NT2/D1 (cell line): Measurements from ENCODE around the gene WNT1.

Source experiments
- DNase-seq: peaks from one replicate; pipeline ENCODE4 v3.0.0-alpha.2; 2011; ENCODE audit warnings: low read depth, low spot score
- H3K27me3 ChIP-seq: 2 replicates; pipeline ENCODE4 v1.6.0; 2011; ENCODE audit warnings: mild to moderate bottlenecking; ENCODE audit not compliant: insufficient read length, insufficient read depth
- H3K36me3 ChIP-seq: 2 replicates; pipeline ENCODE4 v1.6.1; 2011; ENCODE audit warnings: mild to moderate bottlenecking, low read length, mixed read lengths; ENCODE audit not compliant: insufficient read depth, insufficient read length
- H3K4me1 ChIP-seq: 2 replicates; pipeline ENCODE4 v1.5.1; 2011; ENCODE audit not compliant: insufficient read depth, insufficient read length
- H3K4me3 ChIP-seq: 2 replicates; pipeline ENCODE4 v1.5.1; 2011; ENCODE audit warnings: low read depth; ENCODE audit not compliant: insufficient read length
- H3K9ac ChIP-seq: 2 replicates; pipeline ENCODE4 v1.6.0; 2011; ENCODE audit warnings: low read depth; ENCODE audit not compliant: insufficient read length
- H3K9me3 ChIP-seq: 2 replicates; pipeline ENCODE4 v1.5.1; 2011; ENCODE audit warnings: mild to moderate bottlenecking, low read length; ENCODE audit not compliant: insufficient read depth
- SUZ12 ChIP-seq: IDR thresholded peaks from 2 replicates; pipeline ENCODE4 v1.6.1; 2011; ENCODE audit not compliant: insufficient read length, insufficient read depth; ENCODE audit errors: extremely low read depth
- YY1 ChIP-seq: IDR thresholded peaks from 2 replicates; pipeline ENCODE4 v1.6.1; 2011; ENCODE audit not compliant: insufficient read length, insufficient read depth
- ZNF274 ChIP-seq: IDR thresholded peaks from 2 replicates; pipeline ENCODE4 v1.6.1; 2011; ENCODE audit warnings: mild to moderate bottlenecking, low read depth, low read length

WNT1 gene

GRCh38 chr12:49013428-49013827 lies 35.3 kb downstream of the WNT1 start:
- no peak overlapping the region for H3K9ac ChIP-seq
- peaks cover 13% of the 10 kb centered on the region for H3K36me3 ChIP-seq
- H3K9me3 ChIP-seq = no peaks in the 10 kb centered on the region
- DNase-seq = no peak
- TF ChIP-seq SUZ12 (no peak), ZNF274 (no peak), YY1 (no peak)
- H3K4me1 ChIP-seq = peaks cover 3% of the 10 kb centered on the region
- H3K4me3 ChIP-seq = no peak overlapping the region
- no peaks in the 10 kb centered on the region for H3K27me3 ChIP-seq

- H3K27me3 ChIP-seq = no peaks in the 10 kb centered on the region
- no peaks in the 10 kb centered on the region for H3K9me3 ChIP-seq
- no peak for TF ChIP-seq ZNF274
- no peak for TF ChIP-seq YY1
- no peak for TF ChIP-seq SUZ12
- no peak for DNase-seq
- H3K4me1 ChIP-seq = no peaks in the 10 kb centered on the region
- H3K4me3 ChIP-seq = no peak overlapping the region
- H3K36me3 ChIP-seq = peaks cover 13% of the 10 kb centered on the region
- no peak overlapping the region for H3K9ac ChIP-seq
These were observed 36.4 kb downstream of the WNT1 start for GRCh38 chr12:49014547-49014946.

- no peak overlapping the region for H3K9ac ChIP-seq
- H3K4me3 ChIP-seq = no peak overlapping the region
- H3K9me3 ChIP-seq = no peaks in the 10 kb centered on the region
- H3K4me1 ChIP-seq = no peaks in the 10 kb centered on the region
- H3K27me3 ChIP-seq = no peaks in the 10 kb centered on the region
- DNase-seq = no peak
- no peak for TF ChIP-seq YY1
- no peak for TF ChIP-seq SUZ12
- no peak for TF ChIP-seq ZNF274
- H3K36me3 ChIP-seq = peaks cover 11% of the 10 kb centered on the region
These were observed 37.1 kb downstream of the WNT1 start for GRCh38 chr12:49015196-49015595.

GRCh38 chr12:49017891-49018260 lies 39.8 kb downstream of the WNT1 start:
- DNase-seq = no peak
- H3K4me3 ChIP-seq = peak overlapping the region; percentile 72
- no peaks in the 10 kb centered on the region for H3K27me3 ChIP-seq
- H3K4me1 ChIP-seq = no peaks in the 10 kb centered on the region
- peak overlapping the region; percentile 95 for H3K9ac ChIP-seq
- peaks cover 26% of the 10 kb centered on the region for H3K36me3 ChIP-seq
- TF ChIP-seq ZNF274 (no peak), YY1 (no peak), SUZ12 (no peak)
- no peaks in the 10 kb centered on the region for H3K9me3 ChIP-seq

- Histone ChIP-seq H3K4me3 (peak within 1 kb of the TSS; percentile 72), H3K27me3 (no peaks in the 10 kb centered on the region), H3K9ac (peak within 1 kb of the TSS; percentile 95), H3K4me1 (no peaks in the 10 kb centered on the region), H3K36me3 (peaks cover 30% of the 10 kb centered on the region), H3K9me3 (no peaks in the 10 kb centered on the region)
- peak; percentile 99 for DNase-seq
- peak; percentile 47 for TF ChIP-seq YY1
- no peak for TF ChIP-seq SUZ12
These were observed 40.4 kb downstream of the WNT1 start, which contains the start of gene PRKAG1 for GRCh38 chr12:49018261-49019119. Gene PRKAG1, minus strand, starts transcription at chr12:49018776. Its CDS starts 36 bp downstream, at chr12:49018740.

- DNase-seq = no peak
- Histone ChIP-seq H3K4me1 (no peaks in the 10 kb centered on the region), H3K27me3 (no peaks in the 10 kb centered on the region), H3K4me3 (peak overlapping the region; percentile 60), H3K36me3 (peaks cover 36% of the 10 kb centered on the region), H3K9ac (peak overlapping the region; percentile 95), H3K9me3 (no peaks in the 10 kb centered on the region)
- no peak for TF ChIP-seq YY1
- TF ChIP-seq ZNF274 = no peak
- no peak for TF ChIP-seq SUZ12
These were observed 41.0 kb downstream of the WNT1 start for GRCh38 chr12:49019120-49019430.

- no peaks in the 10 kb centered on the region for H3K4me1 ChIP-seq
- H3K9me3 ChIP-seq = no peaks in the 10 kb centered on the region
- H3K9ac ChIP-seq = no peak overlapping the region
- DNase-seq = no peak
- H3K27me3 ChIP-seq = no peaks in the 10 kb centered on the region
- peaks cover 42% of the 10 kb centered on the region for H3K36me3 ChIP-seq
- TF ChIP-seq YY1 = no peak
- TF ChIP-seq ZNF274 = no peak
- no peak for TF ChIP-seq SUZ12
- no peak overlapping the region for H3K4me3 ChIP-seq
These were observed 41.6 kb downstream of the WNT1 start for GRCh38 chr12:49019443-49020324.
